Transverse colon (tissue), 3 donors: ENCODE data around the gene CDH24.

Source experiments
- EP300 ChIP-seq: sonication (generic); formaldehyde crosslinking; IDR thresholded peaks from one replicate; pipeline ENCODE4 v1.6.1; 2017; ENCODE audit warnings: antibody characterized with exemption, low read depth
- TF ChIP-seq, protein P1 (sequence below), 5 experiments: fragments of 200-600 bp in 3 of 5; fragments of 450-650 bp in 2 of 5; sonication (generic) in 3 of 5; IDR thresholded peaks; 1 replicate in 2 of 5; 2 replicates in 3 of 5; pipeline ENCODE4 v1.5.1; 2016 to 2017; ENCODE audit warnings: antibody characterized with exemption in 5 of 5, inconsistent platforms in 3 of 5, mild to moderate bottlenecking in 2 of 5, moderate library complexity in 1 of 5

DNA sequence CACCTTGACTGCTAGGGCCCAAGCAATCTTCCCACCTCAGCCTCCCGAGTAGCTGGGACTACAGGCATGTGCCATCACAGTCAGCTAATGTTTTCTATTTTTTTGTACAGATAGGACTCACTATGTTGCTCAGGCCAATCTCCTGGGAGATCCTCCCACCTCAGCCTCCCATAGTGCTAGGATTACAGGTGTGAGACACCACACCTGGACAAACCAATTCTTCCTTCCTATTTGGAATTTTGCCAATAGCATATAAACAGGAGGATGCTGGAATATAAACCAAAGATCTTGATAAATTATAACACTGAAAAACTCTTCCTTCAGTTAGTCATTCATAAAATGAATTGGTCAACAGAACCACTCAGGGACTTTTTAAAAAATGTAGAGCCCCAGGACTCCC is 29.2 kb upstream of the CDH24 start:
- no peak for TF ChIP-seq EP300
- TF ChIP-seq, protein P1, sequence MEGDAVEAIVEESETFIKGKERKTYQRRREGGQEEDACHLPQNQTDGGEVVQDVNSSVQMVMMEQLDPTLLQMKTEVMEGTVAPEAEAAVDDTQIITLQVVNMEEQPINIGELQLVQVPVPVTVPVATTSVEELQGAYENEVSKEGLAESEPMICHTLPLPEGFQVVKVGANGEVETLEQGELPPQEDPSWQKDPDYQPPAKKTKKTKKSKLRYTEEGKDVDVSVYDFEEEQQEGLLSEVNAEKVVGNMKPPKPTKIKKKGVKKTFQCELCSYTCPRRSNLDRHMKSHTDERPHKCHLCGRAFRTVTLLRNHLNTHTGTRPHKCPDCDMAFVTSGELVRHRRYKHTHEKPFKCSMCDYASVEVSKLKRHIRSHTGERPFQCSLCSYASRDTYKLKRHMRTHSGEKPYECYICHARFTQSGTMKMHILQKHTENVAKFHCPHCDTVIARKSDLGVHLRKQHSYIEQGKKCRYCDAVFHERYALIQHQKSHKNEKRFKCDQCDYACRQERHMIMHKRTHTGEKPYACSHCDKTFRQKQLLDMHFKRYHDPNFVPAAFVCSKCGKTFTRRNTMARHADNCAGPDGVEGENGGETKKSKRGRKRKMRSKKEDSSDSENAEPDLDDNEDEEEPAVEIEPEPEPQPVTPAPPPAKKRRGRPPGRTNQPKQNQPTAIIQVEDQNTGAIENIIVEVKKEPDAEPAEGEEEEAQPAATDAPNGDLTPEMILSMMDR (IDR thresholded peaks at IDR 0.05): no peak
